CD4-positive, CD25-positive, alpha-beta regulatory T cell (primary cell): Measurements from ENCODE around the gene RAPGEF5. TPM values are rescaled to one million over a fixed set of nuclear protein-coding genes. Genes with fewer than 3 reads are reported as not detected.

Source experiments
- ATAC-seq, 2 donors: fragments of 150-1000 bp; cut with Tn5 transposase; one replicate each; pipeline ENCODE4 v1.10.0; 2021; ENCODE audit warnings: low read depth in 2 of 2, moderate number of reproducible peaks in 2 of 2, moderate library complexity in 1 of 2
- DNase-seq, 3 donors: peaks; one replicate each; pipeline versions ENCODE4 v3.0.0 to v3.0.0-alpha.2; 2012 to 2022; ENCODE audit warnings: mixed read lengths in 1 of 3
- H3K27ac ChIP-seq: one replicate; pipeline ENCODE4 v1.7.0; 2013; ENCODE audit warnings: mild to moderate bottlenecking, low read length; ENCODE audit not compliant: insufficient read depth, poor library complexity, severe bottlenecking
- H3K27me3 ChIP-seq: one replicate; pipeline ENCODE4 v1.7.0; 2013; ENCODE audit warnings: low read length; ENCODE audit not compliant: control insufficient read depth, insufficient read depth
- H3K36me3 ChIP-seq: one replicate; pipeline ENCODE4 v1.7.0; 2013; ENCODE audit warnings: mild to moderate bottlenecking, low read length, moderate library complexity; ENCODE audit not compliant: control insufficient read depth, insufficient read depth
- H3K4me1 ChIP-seq: 2 replicates; pipeline ENCODE4 v1.7.0; 2013; ENCODE audit warnings: mild to moderate bottlenecking, low read length; ENCODE audit not compliant: insufficient read depth, control insufficient read depth, poor library complexity, severe bottlenecking
- H3K4me3 ChIP-seq: one replicate; pipeline ENCODE4 v1.7.0; 2013; ENCODE audit warnings: low read depth, mild to moderate bottlenecking, low read length, moderate library complexity
- H3K9me3 ChIP-seq, 2 experiments: 1 replicate in 1 of 2; 2 replicates in 1 of 2; pipeline ENCODE4 v1.7.0; 2013; ENCODE audit warnings: low read length in 2 of 2, mild to moderate bottlenecking in 1 of 2, moderate library complexity in 1 of 2; ENCODE audit not compliant: control insufficient read depth in 2 of 2
- H3K27ac Mint-ChIP-seq, 3 donors: one replicate each; pipeline ENCODE4 v1.8.0; 2020 to 2022; ENCODE audit warnings: mild to moderate bottlenecking in 3 of 3, mixed read lengths in 3 of 3, moderate library complexity in 2 of 3
- H3K27me3 Mint-ChIP-seq: one replicate; pipeline ENCODE4 v1.8.0; 2022; ENCODE audit warnings: mild to moderate bottlenecking, mixed read lengths
- H3K36me3 Mint-ChIP-seq: one replicate; pipeline ENCODE4 v1.8.0; 2020; ENCODE audit warnings: mixed read lengths
- H3K4me1 Mint-ChIP-seq, 4 donors: one replicate each; pipeline ENCODE4 v1.8.0; 2020 to 2022; ENCODE audit warnings: mixed read lengths in 4 of 4, mild to moderate bottlenecking in 1 of 4
- H3K4me3 Mint-ChIP-seq, 4 donors: one replicate each; pipeline ENCODE4 v1.8.0; 2020 to 2022; ENCODE audit warnings: mild to moderate bottlenecking in 4 of 4, mixed read lengths in 4 of 4, moderate library complexity in 3 of 4
- H3K9me3 Mint-ChIP-seq, 7 donors: one replicate each; pipeline ENCODE4 v1.8.0; 2020 to 2022; ENCODE audit warnings: mixed read lengths in 7 of 7, mild to moderate bottlenecking in 3 of 7, moderate library complexity in 2 of 7
- polyA plus RNA-seq, 4 donors: library from polyadenylated mRNA; unstranded; fragments of 300-500 nt; fragmentation: Illumina TruSeq; gene quantifications; one replicate each; pipeline ENCODE4 v1.2.3, GENCODE V29; 2021
- total RNA-seq: library from RNA; stranded (reverse); gene quantifications from one replicate; pipeline ENCODE4 v1.2.3, GENCODE V29; 2022

The RAPGEF5 gene
- total and polyA plus RNA-seq, 5 donors from 2014 or later, result not detected

- H3K36me3 Mint-ChIP-seq, result no peaks in the 10 kb centered on the region
- no peak for ATAC-seq
These were observed 75.5 kb downstream of the RAPGEF5 start for GRCh38 chr7:22281481-22281880.

GRCh38 chr7:22280031-22280430 is 76.9 kb downstream of the RAPGEF5 start:
- ATAC-seq (no peak), DNase-seq (no peak)
- H3K27ac Mint-ChIP-seq, result no peak overlapping the region
- no peaks in the 10 kb centered on the region for H3K4me1 ChIP-seq
- H3K27me3 Mint-ChIP-seq, result no peaks in the 10 kb centered on the region
- H3K27me3 ChIP-seq, result no peaks in the 10 kb centered on the region
- H3K9me3 ChIP-seq, result no peaks in the 10 kb centered on the region
- H3K4me3 Mint-ChIP-seq, result no peak overlapping the region
- H3K9me3 Mint-ChIP-seq, result peaks cover 0 to 3% (median 0%) of the 10 kb centered on the region in 7 donors
- no peaks in the 10 kb centered on the region for H3K36me3 ChIP-seq
- H3K4me1 Mint-ChIP-seq, result no peaks in the 10 kb centered on the region
- no peaks in the 10 kb centered on the region for H3K36me3 Mint-ChIP-seq
- no peak overlapping the region for H3K4me3 ChIP-seq
- no peak overlapping the region for H3K27ac ChIP-seq

More at GRCh38 chr7:22281481-22281880, 75.5 kb downstream of the RAPGEF5 start:
- no peaks in the 10 kb centered on the region for H3K36me3 ChIP-seq
- H3K4me1 Mint-ChIP-seq, result no peaks in the 10 kb centered on the region
- no peaks in the 10 kb centered on the region for H3K27me3 ChIP-seq
- no peak overlapping the region for H3K27ac Mint-ChIP-seq
- no peaks in the 10 kb centered on the region for H3K4me1 ChIP-seq
- H3K4me3 Mint-ChIP-seq, result no peak overlapping the region
- DNase-seq, result no peak
- no peak overlapping the region for H3K27ac ChIP-seq
- peaks cover 0 to 5% (median 0%) of the 10 kb centered on the region in 7 donors for H3K9me3 Mint-ChIP-seq
- H3K27me3 Mint-ChIP-seq, result no peaks in the 10 kb centered on the region
- no peaks in the 10 kb centered on the region for H3K9me3 ChIP-seq
- H3K4me3 ChIP-seq, result no peak overlapping the region

- DNase-seq, result no peak
These were observed 78.3 kb downstream of the RAPGEF5 start for GRCh38 chr7:22278660-22279059.

GRCh38 chr7:22277375-22277774 is 79.6 kb downstream of the RAPGEF5 start:
- Histone ChIP-seq H3K36me3 (no peaks in the 10 kb centered on the region), H3K27ac (no peak overlapping the region), H3K27me3 (no peaks in the 10 kb centered on the region), H3K4me1 (no peaks in the 10 kb centered on the region), H3K9me3 (no peaks in the 10 kb centered on the region), H3K4me3 (no peak overlapping the region)
- Mint-ChIP-seq H3K27ac (no peak overlapping the region), H3K9me3 (peaks cover 0 to 5% (median 0%) of the 10 kb centered on the region in 7 donors), H3K36me3 (no peaks in the 10 kb centered on the region), H3K4me3 (no peak overlapping the region), H3K4me1 (no peaks in the 10 kb centered on the region), H3K27me3 (no peaks in the 10 kb centered on the region)
- ATAC-seq, result no peak
- DNase-seq, result no peak

More at GRCh38 chr7:22278660-22279059, 78.3 kb downstream of the RAPGEF5 start:
- Histone ChIP-seq H3K9me3 (no peaks in the 10 kb centered on the region), H3K4me1 (no peaks in the 10 kb centered on the region), H3K27me3 (no peaks in the 10 kb centered on the region), H3K27ac (no peak overlapping the region), H3K4me3 (no peak overlapping the region), H3K36me3 (no peaks in the 10 kb centered on the region)
- H3K27ac Mint-ChIP-seq, result no peak overlapping the region
- H3K27me3 Mint-ChIP-seq, result no peaks in the 10 kb centered on the region
- no peak overlapping the region for H3K4me3 Mint-ChIP-seq
- H3K36me3 Mint-ChIP-seq, result no peaks in the 10 kb centered on the region
- no peaks in the 10 kb centered on the region for H3K4me1 Mint-ChIP-seq
- ATAC-seq, result no peak
- H3K9me3 Mint-ChIP-seq, result peaks cover 0 to 5% (median 0%) of the 10 kb centered on the region in 7 donors

- no peak for ATAC-seq
These were observed 81.3 kb downstream of the RAPGEF5 start for GRCh38 chr7:22275661-22276060.

GRCh38 chr7:22271311-22271710 is 85.6 kb downstream of the RAPGEF5 start:
- peaks cover 0 to 8% (median 0%) of the 10 kb centered on the region in 4 donors for H3K4me1 Mint-ChIP-seq
- no peak overlapping the region for H3K27ac Mint-ChIP-seq
- H3K4me3 Mint-ChIP-seq, result no peak overlapping the region
- H3K36me3 ChIP-seq, result no peaks in the 10 kb centered on the region
- H3K27me3 ChIP-seq, result no peaks in the 10 kb centered on the region
- ATAC-seq, result no peak
- no peak overlapping the region for H3K4me3 ChIP-seq
- H3K9me3 Mint-ChIP-seq, result peaks cover 0 to 5% (median 0%) of the 10 kb centered on the region in 7 donors
- no peaks in the 10 kb centered on the region for H3K36me3 Mint-ChIP-seq
- H3K9me3 ChIP-seq, result no peaks in the 10 kb centered on the region
- no peak overlapping the region for H3K27ac ChIP-seq
- no peak for DNase-seq
- H3K4me1 ChIP-seq, result no peaks in the 10 kb centered on the region
- no peaks in the 10 kb centered on the region for H3K27me3 Mint-ChIP-seq

More at GRCh38 chr7:22275661-22276060, 81.3 kb downstream of the RAPGEF5 start:
- Histone ChIP-seq H3K9me3 (no peaks in the 10 kb centered on the region), H3K4me3 (no peak overlapping the region), H3K36me3 (no peaks in the 10 kb centered on the region), H3K27me3 (no peaks in the 10 kb centered on the region), H3K4me1 (no peaks in the 10 kb centered on the region), H3K27ac (no peak overlapping the region)
- H3K27me3 Mint-ChIP-seq, result no peaks in the 10 kb centered on the region
- H3K9me3 Mint-ChIP-seq, result peaks cover 0 to 5% (median 0%) of the 10 kb centered on the region in 7 donors
- no peak overlapping the region for H3K4me3 Mint-ChIP-seq
- no peak overlapping the region for H3K27ac Mint-ChIP-seq
- H3K4me1 Mint-ChIP-seq, result no peaks in the 10 kb centered on the region
- no peak for DNase-seq
- no peaks in the 10 kb centered on the region for H3K36me3 Mint-ChIP-seq

- ATAC-seq, result no peak
- Histone ChIP-seq H3K27ac (no peak overlapping the region), H3K27me3 (no peaks in the 10 kb centered on the region), H3K9me3 (no peaks in the 10 kb centered on the region), H3K4me1 (no peaks in the 10 kb centered on the region), H3K4me3 (no peak overlapping the region), H3K36me3 (no peaks in the 10 kb centered on the region)
- no peaks in the 10 kb centered on the region for H3K27me3 Mint-ChIP-seq
- H3K27ac Mint-ChIP-seq, result no peak overlapping the region
- peaks cover 0 to 5% (median 0%) of the 10 kb centered on the region in 7 donors for H3K9me3 Mint-ChIP-seq
- H3K4me1 Mint-ChIP-seq, result peaks cover 0 to 8% (median 0%) of the 10 kb centered on the region in 4 donors
- H3K36me3 Mint-ChIP-seq, result no peaks in the 10 kb centered on the region
- no peak overlapping the region for H3K4me3 Mint-ChIP-seq
- no peak for DNase-seq
These were observed 86.6 kb downstream of the RAPGEF5 start for GRCh38 chr7:22270371-22270770.

GRCh38 chr7:22269963-22270362 is 87.0 kb downstream of the RAPGEF5 start:
- no peak for ATAC-seq
- Histone ChIP-seq H3K36me3 (no peaks in the 10 kb centered on the region), H3K4me1 (no peaks in the 10 kb centered on the region)

More at GRCh38 chr7:22269963-22270362, 87.0 kb downstream of the RAPGEF5 start:
- Mint-ChIP-seq H3K4me1 (peaks cover 0 to 8% (median 0%) of the 10 kb centered on the region in 4 donors), H3K9me3 (peaks cover 0 to 3% (median 0%) of the 10 kb centered on the region in 7 donors), H3K36me3 (no peaks in the 10 kb centered on the region), H3K27me3 (no peaks in the 10 kb centered on the region), H3K27ac (no peak overlapping the region), H3K4me3 (no peak overlapping the region)
- DNase-seq, result no peak
- H3K27ac ChIP-seq, result no peak overlapping the region
- H3K4me3 ChIP-seq, result no peak overlapping the region
- no peaks in the 10 kb centered on the region for H3K27me3 ChIP-seq
- no peaks in the 10 kb centered on the region for H3K9me3 ChIP-seq
